Neural cell (in vitro differentiated cells): ENCODE measurements around the gene TNFRSF17. TPM values are rescaled to one million over a fixed set of nuclear protein-coding genes. Genes with fewer than 3 reads are reported as not detected.

Experiments
- H2AFZ ChIP-seq: fragments of 200-600, 300-800 bp; sonication (generic), shearing (Covaris generic); 2 replicates; pipeline ENCODE4 v1.6.0; 2014; ENCODE audit warnings: low read depth, mild to moderate bottlenecking, antibody characterized with exemption, low read length, moderate library complexity
- H3F3A ChIP-seq: fragments of 200-600 bp; shearing (Covaris generic); 2 replicates; pipeline ENCODE4 v1.6.1; 2016; ENCODE audit warnings: mild to moderate bottlenecking, moderate library complexity, mixed read lengths, antibody characterized with exemption, low read length; ENCODE audit not compliant: insufficient read depth, poor library complexity, severe bottlenecking
- H3K27ac ChIP-seq: fragments of 200-600, 300-800 bp; sonication (generic), shearing (Covaris generic); 2 replicates; pipeline ENCODE4 v1.5.1; 2014; ENCODE audit warnings: mild to moderate bottlenecking, low read length, moderate library complexity
- H3K27me3 ChIP-seq: fragments of 300-800, 200-600 bp; sonication (generic), shearing (Covaris generic); 2 replicates; pipeline ENCODE4 v1.6.0; 2014; ENCODE audit warnings: mild to moderate bottlenecking, low read depth, low read length, moderate library complexity; ENCODE audit not compliant: insufficient read depth
- H3K36me3 ChIP-seq: fragments of 300-800, 200-600 bp; sonication (generic), shearing (Covaris generic); 2 replicates; pipeline ENCODE4 v1.5.1; 2014; ENCODE audit warnings: mild to moderate bottlenecking, antibody characterized with exemption, low read length, moderate library complexity; ENCODE audit not compliant: insufficient read depth
- H3K4me2 ChIP-seq: fragments of 300-800, 200-600 bp; sonication (generic), shearing (Covaris generic); 2 replicates; pipeline ENCODE4 v1.6.0; 2014; ENCODE audit warnings: mild to moderate bottlenecking, low read length
- H3K4me3 ChIP-seq: fragments of 300-800, 200-600 bp; sonication (generic), shearing (Covaris generic); 2 replicates; pipeline ENCODE4 v1.5.1; 2014; ENCODE audit warnings: mild to moderate bottlenecking, low read length, moderate library complexity
- H3K79me2 ChIP-seq: fragments of 200-600 bp; shearing (Covaris generic); replicated peaks from 2 replicates; pipeline ENCODE4 v1.6.0; 2014; ENCODE audit warnings: mild to moderate bottlenecking, low read length, moderate library complexity; ENCODE audit not compliant: insufficient read depth
- H3K9ac ChIP-seq: fragments of 300-800, 200-600 bp; sonication (generic), shearing (Covaris generic); 2 replicates; pipeline ENCODE4 v1.6.1; 2016; ENCODE audit warnings: mild to moderate bottlenecking, low read length, mixed read lengths
- H3K9me2 ChIP-seq: fragments of 200-600 bp; shearing (Covaris generic); 2 replicates; pipeline ENCODE4 v1.6.1; 2016; ENCODE audit warnings: mild to moderate bottlenecking, low read length, mixed read lengths; ENCODE audit not compliant: insufficient read depth
- H3K9me3 ChIP-seq: fragments of 200-600, 300-800 bp; sonication (generic), shearing (Covaris generic); 2 replicates; pipeline ENCODE4 v1.6.1; 2016; ENCODE audit warnings: mild to moderate bottlenecking, mixed run types, low read length, moderate library complexity, mixed read lengths
- H4K20me1 ChIP-seq: fragments of 200-600 bp; shearing (Covaris generic); 2 replicates; pipeline ENCODE4 v1.6.1; 2016; ENCODE audit warnings: mild to moderate bottlenecking, mixed run types; ENCODE audit not compliant: insufficient read depth
- EP300 ChIP-seq: fragments of 450-650 bp; conservative IDR thresholded peaks from 2 replicates; pipeline ENCODE4 v1.6.1; 2014; ENCODE audit warnings: antibody characterized with exemption, mild to moderate bottlenecking, moderate library complexity; ENCODE audit not compliant: poor library complexity, severe bottlenecking
- EZH2 ChIP-seq: fragments of 200-600, 300-800 bp; shearing (Covaris generic), sonication (generic); IDR thresholded peaks from 2 replicates; pipeline ENCODE4 v1.6.1; 2014; ENCODE audit warnings: antibody characterized with exemption, low read length, borderline replicate concordance, mild to moderate bottlenecking; ENCODE audit not compliant: insufficient read depth, poor library complexity, severe bottlenecking
- MXI1 ChIP-seq: fragments of 450-650 bp; conservative IDR thresholded peaks from 2 replicates; pipeline ENCODE4 v1.6.1; 2014; ENCODE audit warnings: antibody characterized with exemption, mild to moderate bottlenecking; ENCODE audit not compliant: poor library complexity, severe bottlenecking
- POLR2AphosphoS5 ChIP-seq: IDR thresholded peaks from 2 replicates; pipeline ENCODE4 v1.6.1; 2012
- RAD21 ChIP-seq: fragments of 450-650 bp; conservative IDR thresholded peaks from 2 replicates; pipeline ENCODE4 v1.6.1; 2014; ENCODE audit warnings: antibody characterized with exemption, mild to moderate bottlenecking, moderate library complexity
- REST ChIP-seq: IDR thresholded peaks from 2 replicates; pipeline ENCODE4 v1.6.1; 2012; ENCODE audit warnings: borderline replicate concordance
- SMC3 ChIP-seq: fragments of 450-650 bp; conservative IDR thresholded peaks from 2 replicates; pipeline ENCODE4 v1.6.1; 2014; ENCODE audit warnings: antibody characterized with exemption, mild to moderate bottlenecking, moderate library complexity; ENCODE audit not compliant: poor library complexity
- TAF1 ChIP-seq: IDR thresholded peaks from 2 replicates; pipeline ENCODE4 v1.6.1; 2012; ENCODE audit warnings: low read depth
- polyA plus RNA-seq: library from polyadenylated mRNA; depleted of rRNA; stranded (reverse); fragments of >200 nt; gene quantifications from 2 replicates; pipeline ENCODE4 v1.2.3, GENCODE V29; 2014
- TF ChIP-seq, protein P1 (sequence below): fragments of 450-650 bp; IDR thresholded peaks from 2 replicates; pipeline ENCODE4 v1.5.1; 2014; ENCODE audit warnings: antibody characterized with exemption, mild to moderate bottlenecking, moderate library complexity; ENCODE audit not compliant: poor library complexity, severe bottlenecking

TNFRSF17 gene
- polyA plus RNA-seq, 1 donor from 2014 or later, result not detected

- Histone ChIP-seq H3K9ac (no peak overlapping the region), H4K20me1 (no peaks in the 10 kb centered on the region), H3K36me3 (no peaks in the 10 kb centered on the region), H3K27ac (no peak overlapping the region), H3K9me2 (no peaks in the 10 kb centered on the region), H3K4me3 (no peak overlapping the region), H3K4me2 (no peak overlapping the region), H2AFZ (no peak overlapping the region), H3F3A (no peaks in the 10 kb centered on the region), H3K9me3 (no peaks in the 10 kb centered on the region), H3K27me3 (no peaks in the 10 kb centered on the region), H3K79me2 (no peaks in the 10 kb centered on the region)
- TF ChIP-seq REST, result no peak
- TF ChIP-seq, protein P1, sequence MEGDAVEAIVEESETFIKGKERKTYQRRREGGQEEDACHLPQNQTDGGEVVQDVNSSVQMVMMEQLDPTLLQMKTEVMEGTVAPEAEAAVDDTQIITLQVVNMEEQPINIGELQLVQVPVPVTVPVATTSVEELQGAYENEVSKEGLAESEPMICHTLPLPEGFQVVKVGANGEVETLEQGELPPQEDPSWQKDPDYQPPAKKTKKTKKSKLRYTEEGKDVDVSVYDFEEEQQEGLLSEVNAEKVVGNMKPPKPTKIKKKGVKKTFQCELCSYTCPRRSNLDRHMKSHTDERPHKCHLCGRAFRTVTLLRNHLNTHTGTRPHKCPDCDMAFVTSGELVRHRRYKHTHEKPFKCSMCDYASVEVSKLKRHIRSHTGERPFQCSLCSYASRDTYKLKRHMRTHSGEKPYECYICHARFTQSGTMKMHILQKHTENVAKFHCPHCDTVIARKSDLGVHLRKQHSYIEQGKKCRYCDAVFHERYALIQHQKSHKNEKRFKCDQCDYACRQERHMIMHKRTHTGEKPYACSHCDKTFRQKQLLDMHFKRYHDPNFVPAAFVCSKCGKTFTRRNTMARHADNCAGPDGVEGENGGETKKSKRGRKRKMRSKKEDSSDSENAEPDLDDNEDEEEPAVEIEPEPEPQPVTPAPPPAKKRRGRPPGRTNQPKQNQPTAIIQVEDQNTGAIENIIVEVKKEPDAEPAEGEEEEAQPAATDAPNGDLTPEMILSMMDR, result no peak
- no peak for TF ChIP-seq TAF1
- no peak for TF ChIP-seq POLR2AphosphoS5
- no peak for TF ChIP-seq MXI1
- no peak for TF ChIP-seq RAD21
- TF ChIP-seq SMC3, result no peak
- TF ChIP-seq EZH2, result no peak
- TF ChIP-seq EP300, result no peak
Measured at GRCh38 chr16:11985250-11985649, 20.2 kb downstream of the TNFRSF17 start.

- Histone ChIP-seq H3K9ac (no peak overlapping the region), H3K27me3 (no peaks in the 10 kb centered on the region), H3K4me2 (no peak overlapping the region), H2AFZ (no peak overlapping the region), H3K79me2 (no peaks in the 10 kb centered on the region), H3K4me3 (no peak overlapping the region), H3K9me3 (no peaks in the 10 kb centered on the region), H3F3A (no peaks in the 10 kb centered on the region), H3K27ac (no peak overlapping the region), H4K20me1 (no peaks in the 10 kb centered on the region), H3K9me2 (no peaks in the 10 kb centered on the region), H3K36me3 (no peaks in the 10 kb centered on the region)
- TF ChIP-seq, protein P1, result no peak
- TF ChIP-seq TAF1 (no peak), EZH2 (no peak), EP300 (no peak), RAD21 (no peak), SMC3 (no peak), REST (no peak), POLR2AphosphoS5 (no peak), MXI1 (no peak)
Measured at GRCh38 chr16:11986521-11987057, 21.6 kb downstream of the TNFRSF17 start.
